ENCODE measurements around the gene PPIG. TPM values are rescaled to one million over a fixed set of nuclear protein-coding genes. Genes with fewer than 3 reads are reported as not detected.
"Not testable (repeated sequence)": the region's sequence is repeated elsewhere in the genome, so short reads cannot be mapped to it uniquely, and the experiment has no call there.

The PPIG gene
- total RNA-seq, 1 experiment from 2014 or later = 28.4 TPM

GRCh38 chr2:169579044-169579443, 5.1 kb upstream of the PPIG start:
- Histone ChIP-seq H3K79me2 (ENCODE audit: low read depth) (no peaks in the 10 kb centered on the region), H3K4me1 (replicated peaks; ENCODE audit: insufficient read depth) (no peaks in the 10 kb centered on the region), H3K9me2 (ENCODE audit: insufficient read depth) (no peaks in the 10 kb centered on the region), H3K4me3 (no peak overlapping the region), H3K27ac (no peak overlapping the region), H3K27me3 (ENCODE audit: insufficient read depth, low read depth) (no peaks in the 10 kb centered on the region), H3K9me3 (ENCODE audit: insufficient read depth, low read depth) (no peaks in the 10 kb centered on the region), H3F3A (ENCODE audit: insufficient read depth, low read depth) (peaks cover 3% of the 10 kb centered on the region; the same call in 1 of the 2 replicates), H3K36me3 (ENCODE audit: low read depth) (no peaks in the 10 kb centered on the region), H4K20me1 (ENCODE audit: insufficient read depth) (no peaks in the 10 kb centered on the region), H2AFZ (no peak overlapping the region), H3K4me2 (no peak overlapping the region)
- TF ChIP-seq EZH2 (IDR thresholded peaks at IDR 0.05; ENCODE audit: low read depth) (no peak), CTCF (conservative IDR thresholded peaks at IDR 0.05) (no peak)
- ChIA-PET POLR2A (ENCODE audit: unreplicated experiment) (no interaction called here), CTCF (no interaction called here)
- BruUV-seq (replicated peaks) = no TSS peak
- intact Hi-C loops (cut with micrococcal nuclease; ENCODE audit: unreplicated experiment) = no loop called here
- DNase-seq = no peak

- H3K27ac ChIP-seq; H4K20me1 ChIP-seq (ENCODE audit: insufficient read depth); H3K9me2 ChIP-seq (ENCODE audit: insufficient read depth); H2AFZ ChIP-seq; H3K4me3 ChIP-seq; H3K36me3 ChIP-seq (ENCODE audit: low read depth); H3K27me3 ChIP-seq (ENCODE audit: insufficient read depth, low read depth); H3K9me3 ChIP-seq (ENCODE audit: insufficient read depth, low read depth); DNase-seq; H3F3A ChIP-seq (ENCODE audit: insufficient read depth, low read depth); BruUV-seq (replicated peaks); intact Hi-C loops (cut with micrococcal nuclease; ENCODE audit: unreplicated experiment); H3K4me2 ChIP-seq; CTCF ChIA-PET: not testable (repeated sequence)
- Histone ChIP-seq H3K79me2 (ENCODE audit: low read depth) (peaks cover 35% of the 10 kb centered on the region), H3K4me1 (replicated peaks; ENCODE audit: insufficient read depth) (peaks cover 10% of the 10 kb centered on the region)
- POLR2A ChIA-PET (ENCODE audit: unreplicated experiment) = interaction anchor here (0.6 kb wide), 1 partner anchor 101 kb away, joined by 5 read pairs; no protein-coding TSS in a partner anchor
Observed at GRCh38 chr2:169582552-169583266, 1.4 kb upstream of the PPIG start.

- ChIA-PET CTCF (no interaction called here), POLR2A (ENCODE audit: unreplicated experiment) (no interaction called here)
- DNase-seq = no peak
- Histone ChIP-seq H3K4me2 (peak overlapping the region; percentile 80; the same call in 1 of the 2 replicates), H4K20me1 (ENCODE audit: insufficient read depth) (no peaks in the 10 kb centered on the region; the same call in 1 of the 2 replicates), H3K4me1 (replicated peaks; ENCODE audit: insufficient read depth) (peaks cover 10% of the 10 kb centered on the region), H3K27ac (0 out of 2 replicates have a peak overlapping the region, but pooled peaks have one; percentile 81), H2AFZ (peak overlapping the region; percentile 88), H3K27me3 (ENCODE audit: insufficient read depth, low read depth) (no peaks in the 10 kb centered on the region), H3F3A (ENCODE audit: insufficient read depth, low read depth) (peaks cover 3% of the 10 kb centered on the region; the same call in 1 of the 2 replicates), H3K4me3 (peak overlapping the region; percentile 94; the same call in 1 of the 2 replicates), H3K36me3 (ENCODE audit: low read depth) (no peaks in the 10 kb centered on the region), H3K79me2 (ENCODE audit: low read depth) (peaks cover 43% of the 10 kb centered on the region), H3K9me2 (ENCODE audit: insufficient read depth) (no peaks in the 10 kb centered on the region), H3K9me3 (ENCODE audit: insufficient read depth, low read depth) (no peaks in the 10 kb centered on the region)
- intact Hi-C loops (cut with micrococcal nuclease; ENCODE audit: unreplicated experiment) = no loop called here
- TF ChIP-seq EZH2 (IDR thresholded peaks at IDR 0.05; ENCODE audit: low read depth) (no peak), CTCF (conservative IDR thresholded peaks at IDR 0.05) (no peak)
- BruUV-seq (replicated peaks) = no TSS peak
Observed at GRCh38 chr2:169583518-169583917, 633 bp upstream of the PPIG start.

Measured in PC-9 (cell line).